HCT116 (cell line): Measurements from ENCODE around the gene LAYN. TPM values are rescaled to one million over a fixed set of nuclear protein-coding genes. Genes with fewer than 3 reads are reported as not detected.

Source experiments
- ATAC-seq: fragments of 200-7000 bp; cut with Tn5 transposase; 2 replicates; pipeline ENCODE4 v1.9.1; 2020; ENCODE audit warnings: mild to moderate bottlenecking, moderate library complexity
- BruUV-seq: library from RNA; stranded (reverse); fragments of 400-500 nt; replicated peaks from 2 replicates; lab custom pipeline; 2021; lab: Mats Ljungman, UMichigan
- CTCF ChIA-PET: fragments of 300-600 bp; sonication (Branson Sonifier 250); formaldehyde crosslinking; loops from one replicate; lab custom pipeline; 2021; ENCODE audit warnings: antibody characterized with exemption; lab: Charles Lee
- POLR2A ChIA-PET: fragments of 300-600, 350-600 bp; sonication (Branson Sonifier 250); formaldehyde crosslinking; loops from one replicate; lab custom pipeline; 2021; ENCODE audit warnings: antibody characterized with exemption; lab: Charles Lee
- RAD21 ChIA-PET, 2 experiments: fragments of 300-600 bp; sonication (Branson Sonifier 250); formaldehyde crosslinking; loops; one replicate each; lab custom pipeline; 2023; ENCODE audit warnings: low total read pairs in 2 of 2; ENCODE audit not compliant: uncharacterized antibody in 2 of 2, unreplicated experiment in 2 of 2, low non-redundant PET in 1 of 2; lab: Charles Lee
- DNase-seq: peaks from one replicate; pipeline ENCODE4 v3.0.0-alpha.2; 2010; ENCODE audit warnings: low read depth, low spot score
- H2AFZ ChIP-seq: fragments of 200-600 bp; shearing (Covaris generic), sonication (generic); 2 replicates; pipeline ENCODE4 v1.6.1; 2017; ENCODE audit warnings: low read depth, mixed run types, mixed read lengths, antibody characterized with exemption, low read length; ENCODE audit not compliant: poor library complexity, severe bottlenecking
- H3K27ac ChIP-seq: 2 replicates; pipeline ENCODE4 v1.5.1; 2012; ENCODE audit warnings: low read depth, low read length
- H3K27me3 ChIP-seq: fragments of 200-600 bp; sonication (generic); 2 replicates; pipeline ENCODE4 v1.6.1; 2016; ENCODE audit warnings: mixed run types, low read length, mixed read lengths; ENCODE audit not compliant: insufficient read depth
- H3K36me3 ChIP-seq, 2 experiments: fragments of 200-500 bp in 1 of 2; fragments of 200-600 bp in 1 of 2; sonication (Bioruptor generic) in 1 of 2; sonication (generic) in 1 of 2; 2 replicates each; pipeline versions ENCODE4 v1.5.1 to v1.6.1; 2014 to 2016; ENCODE audit warnings: low read length in 2 of 2, inconsistent platforms in 1 of 2, mixed read lengths in 1 of 2, mixed run types in 1 of 2; ENCODE audit not compliant: insufficient read depth in 2 of 2, control insufficient read depth in 1 of 2
- H3K4me1 ChIP-seq, 2 experiments: fragments of 200-600 bp in 1 of 2; sonication (generic) in 1 of 2; 2 replicates each; pipeline versions ENCODE4 v1.5.1 to v1.6.1; 2012 to 2017; ENCODE audit warnings: low read length in 2 of 2, inconsistent platforms in 1 of 2, mild to moderate bottlenecking in 1 of 2, mixed read lengths in 1 of 2, mixed run types in 1 of 2, moderate library complexity in 1 of 2; ENCODE audit not compliant: insufficient read depth in 2 of 2, control insufficient read depth in 1 of 2
- H3K4me2 ChIP-seq: fragments of 200-600 bp; sonication (generic); 2 replicates; pipeline ENCODE4 v1.6.1; 2017; ENCODE audit warnings: mixed run types, low read length, mixed read lengths
- H3K4me3 ChIP-seq, 2 experiments: fragments of 200-600 bp in 1 of 2; sonication (generic) in 1 of 2; replicated peaks in 1 of 2; 2 replicates each; pipeline ENCODE4 v1.5.1; 2011 to 2016; ENCODE audit warnings: low read length in 2 of 2, control low read depth in 1 of 2, low read depth in 1 of 2, mild to moderate bottlenecking in 1 of 2, mixed read lengths in 1 of 2, mixed run types in 1 of 2
- H3K79me2 ChIP-seq: fragments of 200-600 bp; sonication (generic); 2 replicates; pipeline ENCODE4 v1.6.1; 2017; ENCODE audit warnings: mild to moderate bottlenecking, mixed run types, low read length, moderate library complexity, mixed read lengths; ENCODE audit not compliant: insufficient read depth
- H3K9ac ChIP-seq: fragments of 200-600 bp; sonication (generic); 2 replicates; pipeline ENCODE4 v1.6.1; 2016; ENCODE audit warnings: low read length, mixed read lengths
- H3K9me2 ChIP-seq: fragments of 200-600 bp; sonication (generic), shearing (Covaris generic); 2 replicates; pipeline ENCODE4 v1.6.1; 2017; ENCODE audit warnings: mixed run types, mild to moderate bottlenecking, moderate library complexity; ENCODE audit not compliant: insufficient read depth
- H3K9me3 ChIP-seq, 2 experiments: fragments of 200-500 bp in 1 of 2; fragments of 200-600 bp in 1 of 2; sonication (Bioruptor generic) in 1 of 2; sonication (generic) in 1 of 2; 2 replicates each; pipeline ENCODE4 v1.6.1; 2014 to 2017; ENCODE audit warnings: low read length in 2 of 2, mixed read lengths in 2 of 2, inconsistent platforms in 1 of 2, low read depth in 1 of 2, mild to moderate bottlenecking in 1 of 2, mixed run types in 1 of 2, moderate library complexity in 1 of 2; ENCODE audit not compliant: control insufficient read depth in 1 of 2, insufficient read depth in 1 of 2
- H4K20me1 ChIP-seq: fragments of 200-600 bp; sonication (generic), shearing (Covaris generic); 2 replicates; pipeline ENCODE4 v1.6.1; 2017; ENCODE audit warnings: mixed run types, mild to moderate bottlenecking, moderate library complexity; ENCODE audit not compliant: insufficient read depth
- CEBPB ChIP-seq: IDR thresholded peaks from 2 replicates; pipeline ENCODE4 v1.6.1; 2012; ENCODE audit warnings: low read depth
- EGR1 ChIP-seq: IDR thresholded peaks from 2 replicates; pipeline ENCODE4 v1.6.1; 2012; ENCODE audit warnings: low read depth
- EZH2phosphoT487 ChIP-seq: fragments of 200-600 bp; IDR thresholded peaks from 2 replicates; pipeline ENCODE4 v1.6.1; 2018; ENCODE audit warnings: antibody characterized with exemption, borderline replicate concordance
- MAX ChIP-seq: IDR thresholded peaks from 2 replicates; pipeline ENCODE4 v1.6.1; 2012
- POLR2A ChIP-seq: IDR thresholded peaks from 2 replicates; pipeline ENCODE4 v1.7.0; 2011; ENCODE audit warnings: borderline replicate concordance; ENCODE audit not compliant: insufficient read depth, insufficient read length; ENCODE audit errors: extremely low read depth
- SIN3A ChIP-seq: IDR thresholded peaks from 2 replicates; pipeline ENCODE4 v1.6.1; 2012; ENCODE audit warnings: low read depth
- SP1 ChIP-seq: IDR thresholded peaks from 2 replicates; pipeline ENCODE4 v1.6.1; 2012; ENCODE audit warnings: low read depth
- TCF7L2 ChIP-seq: IDR thresholded peaks from 2 replicates; pipeline ENCODE4 v1.7.0; 2011; ENCODE audit warnings: borderline replicate concordance, inconsistent platforms; ENCODE audit not compliant: insufficient read depth, insufficient read length; ENCODE audit errors: extremely low read depth
- YY1 ChIP-seq: IDR thresholded peaks from 2 replicates; pipeline ENCODE4 v1.6.1; 2011; ENCODE audit warnings: low read length, low read depth, moderate library complexity, mild to moderate bottlenecking; ENCODE audit not compliant: insufficient replicate concordance; ENCODE audit errors: extremely low read depth
- intact Hi-C: fragments of 100-400 bp; cut with micrococcal nuclease; formaldehyde crosslinking; loops from 2 replicates; pipeline ENCODE4 v1.10.0; 2022
- total RNA-seq: library from RNA; stranded (reverse); gene quantifications from one replicate; pipeline ENCODE4 v1.2.1, GENCODE V29; 2021; ENCODE audit not compliant: unreplicated experiment
- TF ChIP-seq, protein P1 (sequence below): IDR thresholded peaks from 2 replicates; pipeline ENCODE4 v1.6.1; 2012; ENCODE audit warnings: low read depth
- TF ChIP-seq, protein P2 (sequence below): IDR thresholded peaks from 2 replicates; pipeline ENCODE4 v1.6.1; 2011; ENCODE audit warnings: mild to moderate bottlenecking, low read length, moderate library complexity; ENCODE audit not compliant: insufficient replicate concordance; ENCODE audit errors: extremely low read depth

Gene LAYN
- total RNA-seq, 1 experiment from 2014 or later: not detected

DNA sequence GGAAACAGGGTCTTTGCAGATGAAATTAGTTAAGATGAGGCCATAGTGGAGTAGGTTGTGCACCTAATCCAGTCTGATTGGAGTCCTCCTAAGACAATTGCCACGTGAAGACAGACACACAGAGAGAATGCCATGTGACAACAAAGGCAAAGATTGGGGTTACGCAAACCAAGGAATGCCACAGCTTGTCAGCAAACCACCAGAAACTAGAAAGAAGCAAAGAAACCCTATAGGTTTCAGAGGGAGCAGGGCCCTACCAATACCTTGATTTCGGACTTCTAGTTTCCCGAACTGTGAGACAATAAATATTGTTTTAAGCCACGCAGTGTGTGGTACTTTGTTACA lies 8.2 kb upstream of the LAYN start:
- Histone ChIP-seq H3K4me1 (peaks cover 0 to 13% of the 10 kb centered on the region in 2 experiments; a peak in 2 of 4 replicates), H3K79me2 (no peaks in the 10 kb centered on the region), H4K20me1 (no peaks in the 10 kb centered on the region)
- BruUV-seq: no TSS peak
- no peak for ATAC-seq
- no peak for TF ChIP-seq SIN3A
- TF ChIP-seq SP1: no peak
- TF ChIP-seq CEBPB: no peak
- no peak for TF ChIP-seq TCF7L2
- TF ChIP-seq YY1: no peak
- TF ChIP-seq MAX: no peak
- TF ChIP-seq POLR2A: no peak
- TF ChIP-seq, protein P1, sequence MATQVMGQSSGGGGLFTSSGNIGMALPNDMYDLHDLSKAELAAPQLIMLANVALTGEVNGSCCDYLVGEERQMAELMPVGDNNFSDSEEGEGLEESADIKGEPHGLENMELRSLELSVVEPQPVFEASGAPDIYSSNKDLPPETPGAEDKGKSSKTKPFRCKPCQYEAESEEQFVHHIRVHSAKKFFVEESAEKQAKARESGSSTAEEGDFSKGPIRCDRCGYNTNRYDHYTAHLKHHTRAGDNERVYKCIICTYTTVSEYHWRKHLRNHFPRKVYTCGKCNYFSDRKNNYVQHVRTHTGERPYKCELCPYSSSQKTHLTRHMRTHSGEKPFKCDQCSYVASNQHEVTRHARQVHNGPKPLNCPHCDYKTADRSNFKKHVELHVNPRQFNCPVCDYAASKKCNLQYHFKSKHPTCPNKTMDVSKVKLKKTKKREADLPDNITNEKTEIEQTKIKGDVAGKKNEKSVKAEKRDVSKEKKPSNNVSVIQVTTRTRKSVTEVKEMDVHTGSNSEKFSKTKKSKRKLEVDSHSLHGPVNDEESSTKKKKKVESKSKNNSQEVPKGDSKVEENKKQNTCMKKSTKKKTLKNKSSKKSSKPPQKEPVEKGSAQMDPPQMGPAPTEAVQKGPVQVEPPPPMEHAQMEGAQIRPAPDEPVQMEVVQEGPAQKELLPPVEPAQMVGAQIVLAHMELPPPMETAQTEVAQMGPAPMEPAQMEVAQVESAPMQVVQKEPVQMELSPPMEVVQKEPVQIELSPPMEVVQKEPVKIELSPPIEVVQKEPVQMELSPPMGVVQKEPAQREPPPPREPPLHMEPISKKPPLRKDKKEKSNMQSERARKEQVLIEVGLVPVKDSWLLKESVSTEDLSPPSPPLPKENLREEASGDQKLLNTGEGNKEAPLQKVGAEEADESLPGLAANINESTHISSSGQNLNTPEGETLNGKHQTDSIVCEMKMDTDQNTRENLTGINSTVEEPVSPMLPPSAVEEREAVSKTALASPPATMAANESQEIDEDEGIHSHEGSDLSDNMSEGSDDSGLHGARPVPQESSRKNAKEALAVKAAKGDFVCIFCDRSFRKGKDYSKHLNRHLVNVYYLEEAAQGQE: no peak
- TF ChIP-seq EZH2phosphoT487: no peak
- TF ChIP-seq, protein P2, sequence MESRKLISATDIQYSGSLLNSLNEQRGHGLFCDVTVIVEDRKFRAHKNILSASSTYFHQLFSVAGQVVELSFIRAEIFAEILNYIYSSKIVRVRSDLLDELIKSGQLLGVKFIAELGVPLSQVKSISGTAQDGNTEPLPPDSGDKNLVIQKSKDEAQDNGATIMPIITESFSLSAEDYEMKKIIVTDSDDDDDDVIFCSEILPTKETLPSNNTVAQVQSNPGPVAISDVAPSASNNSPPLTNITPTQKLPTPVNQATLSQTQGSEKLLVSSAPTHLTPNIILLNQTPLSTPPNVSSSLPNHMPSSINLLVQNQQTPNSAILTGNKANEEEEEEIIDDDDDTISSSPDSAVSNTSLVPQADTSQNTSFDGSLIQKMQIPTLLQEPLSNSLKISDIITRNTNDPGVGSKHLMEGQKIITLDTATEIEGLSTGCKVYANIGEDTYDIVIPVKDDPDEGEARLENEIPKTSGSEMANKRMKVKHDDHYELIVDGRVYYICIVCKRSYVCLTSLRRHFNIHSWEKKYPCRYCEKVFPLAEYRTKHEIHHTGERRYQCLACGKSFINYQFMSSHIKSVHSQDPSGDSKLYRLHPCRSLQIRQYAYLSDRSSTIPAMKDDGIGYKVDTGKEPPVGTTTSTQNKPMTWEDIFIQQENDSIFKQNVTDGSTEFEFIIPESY: no peak
- TF ChIP-seq EGR1: no peak
- TF ChIP-seq, all 23 proteins: peak for 0
- no peak for DNase-seq
- RAD21 ChIA-PET: no interaction called here
- H3K9me3 ChIP-seq: no peaks in the 10 kb centered on the region
- H3K36me3 ChIP-seq: no peaks in the 10 kb centered on the region
- no peak overlapping the region for H3K27ac ChIP-seq
- CTCF ChIA-PET: no interaction called here
- H3K9ac ChIP-seq: no peak overlapping the region
- H2AFZ ChIP-seq: no peak overlapping the region
- H3K4me3 ChIP-seq: no peak overlapping the region
- POLR2A ChIA-PET: no interaction called here
- intact Hi-C loops: no loop called here
- no peaks in the 10 kb centered on the region for H3K9me2 ChIP-seq
- no peaks in the 10 kb centered on the region; the same call in 1 of the 2 replicates for H3K27me3 ChIP-seq
- H3K4me2 ChIP-seq: no peak overlapping the region
